GM06990 (cell line): ENCODE results near the gene ARHGAP40.

Experiments used
- DNase-seq: peaks from one replicate; pipeline ENCODE4 v3.0.0-alpha.2; 2011; ENCODE audit not compliant: insufficient read length; ENCODE audit errors: extremely low read depth
- H3K27me3 ChIP-seq: replicated peaks from 2 replicates; pipeline ENCODE4 v1.6.0; 2011; ENCODE audit warnings: low read length; ENCODE audit not compliant: control insufficient read depth, insufficient read depth
- H3K36me3 ChIP-seq: 2 replicates; pipeline ENCODE4 v1.5.1; 2011; ENCODE audit warnings: low read length; ENCODE audit not compliant: control insufficient read depth, insufficient read depth
- H3K4me3 ChIP-seq: replicated peaks from 2 replicates; pipeline ENCODE4 v1.5.1; 2011; ENCODE audit warnings: low read depth, mild to moderate bottlenecking, control low read depth, low read length
- CTCF ChIP-seq: IDR thresholded peaks from 2 replicates; pipeline ENCODE4 v1.5.1; 2011; ENCODE audit warnings: low read length, control low read depth, mild to moderate bottlenecking, inconsistent platforms; ENCODE audit not compliant: insufficient read depth, poor library complexity, severe bottlenecking

ARHGAP40 gene

DNA sequence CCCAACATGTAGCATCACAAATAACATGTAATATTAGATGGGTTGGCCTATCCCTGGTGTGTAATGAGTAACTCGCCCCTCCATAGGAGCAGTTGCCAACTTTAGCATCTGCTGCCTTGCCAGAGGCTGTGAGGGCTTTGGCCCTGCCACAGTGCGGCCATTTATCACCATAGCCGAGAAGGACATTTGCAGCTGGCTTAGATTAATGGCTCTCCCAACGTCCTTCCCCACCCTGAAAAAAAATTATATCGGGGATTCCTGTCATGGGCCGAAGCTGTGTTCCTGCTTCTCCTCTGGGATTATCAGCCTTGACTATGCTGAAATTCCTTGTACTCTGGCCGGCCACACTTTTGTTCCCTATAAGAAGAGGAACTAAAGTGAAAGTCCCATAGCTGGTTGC is 28.2 kb upstream of the ARHGAP40 start:
- no peaks in the 10 kb centered on the region for H3K27me3 ChIP-seq
- H3K4me3 ChIP-seq, result no peak overlapping the region
- TF ChIP-seq CTCF, result no peak
- H3K36me3 ChIP-seq, result peaks cover 4% of the 10 kb centered on the region
- no peak for DNase-seq

DNA sequence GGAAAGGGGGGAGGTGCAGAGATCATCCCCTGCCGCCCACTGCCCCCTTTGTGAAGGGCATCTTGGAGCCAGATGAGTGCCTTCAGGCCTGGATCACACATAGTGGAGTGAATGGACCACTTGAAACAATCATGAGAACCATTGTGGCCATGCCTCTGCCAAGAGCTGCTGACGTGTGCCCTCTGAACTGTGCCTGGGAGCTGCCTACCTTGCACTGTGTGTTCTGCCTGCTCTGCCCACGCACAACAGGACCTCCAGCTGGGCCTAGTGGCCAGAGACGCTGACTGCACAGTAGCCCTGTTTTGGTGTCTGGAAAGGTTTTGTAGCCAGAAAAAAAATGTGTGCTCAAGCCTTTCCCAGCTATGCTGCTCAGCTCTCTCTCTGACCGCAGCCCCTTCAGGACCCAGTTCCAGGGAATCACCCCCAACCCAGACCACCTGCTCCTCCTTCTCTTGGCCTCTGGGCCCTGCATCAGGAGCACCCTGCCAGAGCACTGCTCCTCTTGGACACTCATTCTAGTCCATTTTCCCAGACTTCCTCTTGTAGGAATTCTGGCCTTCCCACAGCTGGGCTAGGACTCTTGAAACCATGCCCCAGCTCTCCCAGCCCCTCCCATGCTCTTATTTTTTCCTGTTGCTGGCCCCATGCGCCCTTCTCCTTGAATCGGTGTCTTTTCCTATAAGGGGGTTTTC is 22.2 kb upstream of the ARHGAP40 start:
- no peak for TF ChIP-seq CTCF
- H3K4me3 ChIP-seq, result no peak overlapping the region
- H3K27me3 ChIP-seq, result no peaks in the 10 kb centered on the region
- no peak for DNase-seq
- peaks cover 2% of the 10 kb centered on the region; the same call in 1 of the 2 replicates for H3K36me3 ChIP-seq

GRCh38 chr20:38579921-38580320 is 21.7 kb upstream of the ARHGAP40 start:
- H3K4me3 ChIP-seq, result no peak overlapping the region
- no peak for DNase-seq
- H3K36me3 ChIP-seq, result peaks cover 2% of the 10 kb centered on the region; the same call in 1 of the 2 replicates
- TF ChIP-seq CTCF, result no peak
- no peaks in the 10 kb centered on the region for H3K27me3 ChIP-seq

GRCh38 chr20:38581013-38581412 is 20.6 kb upstream of the ARHGAP40 start, which contains the start of gene ADIG:
Gene ADIG (plus strand): TSS chr20:38581197. CDS start chr20:38581251, 54 bp downstream.
- no peak for DNase-seq
- H3K4me3 ChIP-seq, result no peak within 1 kb of the TSS
- no peak for TF ChIP-seq CTCF
- peaks cover 2% of the 10 kb centered on the region; the same call in 1 of the 2 replicates for H3K36me3 ChIP-seq
- H3K27me3 ChIP-seq, result no peaks in the 10 kb centered on the region

DNA sequence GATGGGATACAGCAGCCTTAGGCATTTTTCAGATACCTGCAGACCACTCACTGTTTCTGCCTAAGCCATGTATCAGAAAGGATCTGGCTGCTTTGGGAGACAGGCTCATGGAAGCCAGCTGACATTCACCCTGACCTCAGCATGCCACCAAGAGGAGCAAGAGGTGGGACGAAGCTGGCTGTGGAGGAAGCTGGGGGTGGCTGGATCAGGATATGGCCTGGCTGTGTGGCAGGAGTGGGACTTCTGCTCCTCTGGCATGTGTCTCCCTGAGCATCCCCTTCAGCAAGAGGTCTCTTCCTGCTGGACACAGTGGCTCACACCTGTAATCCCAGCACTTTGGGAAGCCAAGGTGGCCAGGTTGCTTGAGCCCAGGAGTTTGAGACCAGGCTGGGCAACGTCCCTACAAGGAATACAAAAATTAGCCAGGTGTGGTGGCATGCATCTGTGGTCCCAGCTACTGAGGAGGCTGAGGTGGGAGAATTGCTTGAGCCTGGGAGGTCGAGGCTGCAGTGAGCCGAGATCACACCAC is 19.7 kb upstream of the ARHGAP40 start:
- no peaks in the 10 kb centered on the region for H3K27me3 ChIP-seq
- peaks cover 2% of the 10 kb centered on the region; the same call in 1 of the 2 replicates for H3K36me3 ChIP-seq
- DNase-seq, result no peak
- TF ChIP-seq CTCF, result no peak
- H3K4me3 ChIP-seq, result no peak overlapping the region
